Epithelial cell of proximal tubule (primary cell): ENCODE results near the gene SYT6. TPM values are rescaled to one million over a fixed set of nuclear protein-coding genes. Genes with fewer than 3 reads are reported as not detected.

ENCODE experiments used
- DNase-seq: peaks from one replicate; pipeline ENCODE4 v3.0.0-alpha.2; 2011; ENCODE audit warnings: low read depth
- H3K4me3 ChIP-seq: 2 replicates; pipeline ENCODE4 v1.5.1; 2011; ENCODE audit warnings: low read depth, mild to moderate bottlenecking, low read length
- total RNA-seq: library from RNA; depleted of rRNA; stranded (reverse); fragments of >200 nt; gene quantifications from 2 replicates; pipeline ENCODE4 v1.2.3, GENCODE V29; 2015
- TF ChIP-seq, protein P1 (sequence below): conservative IDR thresholded peaks from 2 replicates; pipeline ENCODE4 v1.5.1; 2012; ENCODE audit warnings: low read depth, mild to moderate bottlenecking, low read length

The SYT6 gene
- total RNA-seq, 1 donor from 2014 or later: not detected

DNA sequence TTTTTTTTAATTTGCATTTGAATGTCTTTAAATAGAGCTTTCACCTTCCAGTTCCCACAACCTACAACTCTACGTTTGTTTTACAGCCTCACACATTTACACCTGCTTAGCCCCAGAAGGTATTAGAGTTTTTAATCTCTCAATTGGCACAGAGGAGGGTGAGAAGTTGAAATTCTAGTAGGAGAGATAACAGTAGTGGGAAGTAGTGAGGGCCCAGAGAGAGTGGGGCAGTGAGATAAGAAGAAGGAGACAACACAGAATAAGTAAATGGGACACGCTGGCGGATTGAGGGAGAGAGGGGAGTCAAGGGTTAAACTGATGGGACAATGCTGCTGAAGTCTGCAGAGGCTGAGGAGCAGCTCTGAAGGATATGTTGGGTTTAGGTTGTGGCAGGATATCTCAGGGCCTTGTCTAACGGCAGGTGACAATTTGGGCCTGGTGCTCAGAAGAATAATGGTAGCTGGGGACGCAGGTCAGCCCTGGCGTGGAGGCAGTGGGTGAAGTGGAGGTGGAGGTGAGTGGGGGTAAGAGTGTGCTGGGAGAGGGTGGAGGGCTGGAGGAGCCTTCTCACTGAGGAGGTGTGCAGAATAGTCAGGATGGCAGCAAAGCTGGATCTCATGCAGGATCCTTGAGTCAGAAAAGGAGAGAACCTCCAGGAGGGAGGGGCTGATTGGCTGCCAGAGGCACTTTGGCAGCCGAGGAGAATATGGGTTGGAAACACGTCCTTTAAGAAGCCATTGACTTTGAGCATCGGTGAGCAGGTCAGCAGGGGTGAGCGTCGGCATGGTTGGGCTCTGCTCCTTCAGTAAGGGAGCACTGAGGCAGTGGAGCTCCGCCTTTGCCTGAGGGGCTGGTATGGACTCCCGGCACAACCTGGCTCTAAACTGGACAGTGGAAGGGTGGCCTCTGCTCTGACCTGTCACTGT lies 72.9 kb downstream of the SYT6 start:
- TF ChIP-seq, protein P1, sequence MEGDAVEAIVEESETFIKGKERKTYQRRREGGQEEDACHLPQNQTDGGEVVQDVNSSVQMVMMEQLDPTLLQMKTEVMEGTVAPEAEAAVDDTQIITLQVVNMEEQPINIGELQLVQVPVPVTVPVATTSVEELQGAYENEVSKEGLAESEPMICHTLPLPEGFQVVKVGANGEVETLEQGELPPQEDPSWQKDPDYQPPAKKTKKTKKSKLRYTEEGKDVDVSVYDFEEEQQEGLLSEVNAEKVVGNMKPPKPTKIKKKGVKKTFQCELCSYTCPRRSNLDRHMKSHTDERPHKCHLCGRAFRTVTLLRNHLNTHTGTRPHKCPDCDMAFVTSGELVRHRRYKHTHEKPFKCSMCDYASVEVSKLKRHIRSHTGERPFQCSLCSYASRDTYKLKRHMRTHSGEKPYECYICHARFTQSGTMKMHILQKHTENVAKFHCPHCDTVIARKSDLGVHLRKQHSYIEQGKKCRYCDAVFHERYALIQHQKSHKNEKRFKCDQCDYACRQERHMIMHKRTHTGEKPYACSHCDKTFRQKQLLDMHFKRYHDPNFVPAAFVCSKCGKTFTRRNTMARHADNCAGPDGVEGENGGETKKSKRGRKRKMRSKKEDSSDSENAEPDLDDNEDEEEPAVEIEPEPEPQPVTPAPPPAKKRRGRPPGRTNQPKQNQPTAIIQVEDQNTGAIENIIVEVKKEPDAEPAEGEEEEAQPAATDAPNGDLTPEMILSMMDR: no peak
- no peak overlapping the region for H3K4me3 ChIP-seq
- DNase-seq: no peak

DNA sequence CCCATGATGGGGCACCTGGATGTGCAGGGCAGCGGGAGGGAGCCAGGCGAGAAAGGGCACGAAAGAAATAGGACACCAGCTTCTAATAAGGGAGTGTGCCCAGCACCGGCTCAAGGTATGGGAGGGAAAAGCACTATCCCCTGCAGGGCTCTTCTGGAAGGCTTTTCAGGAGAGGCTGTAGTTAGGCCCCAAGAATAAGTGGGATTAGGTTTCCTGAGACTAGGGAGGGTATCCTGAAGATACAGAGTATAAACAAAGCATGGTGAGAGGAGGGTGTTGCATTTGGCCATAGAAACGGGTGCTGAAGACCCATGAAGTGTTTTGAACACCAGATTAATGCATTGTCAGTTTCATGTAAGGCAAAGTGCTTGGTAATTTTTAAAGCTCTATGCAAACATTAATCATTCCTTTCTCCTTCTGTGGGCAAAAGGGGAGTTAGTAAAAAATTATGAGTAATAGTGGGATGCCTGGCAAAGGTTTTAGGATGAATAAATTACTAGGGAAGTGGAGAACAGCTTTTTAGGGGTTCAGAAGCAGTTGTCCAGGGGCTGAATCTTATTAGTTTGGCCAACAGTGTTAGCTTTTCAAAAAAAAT lies 74.0 kb downstream of the SYT6 start:
- TF ChIP-seq, protein P1: no peak
- DNase-seq: no peak
- H3K4me3 ChIP-seq: no peak overlapping the region

DNA sequence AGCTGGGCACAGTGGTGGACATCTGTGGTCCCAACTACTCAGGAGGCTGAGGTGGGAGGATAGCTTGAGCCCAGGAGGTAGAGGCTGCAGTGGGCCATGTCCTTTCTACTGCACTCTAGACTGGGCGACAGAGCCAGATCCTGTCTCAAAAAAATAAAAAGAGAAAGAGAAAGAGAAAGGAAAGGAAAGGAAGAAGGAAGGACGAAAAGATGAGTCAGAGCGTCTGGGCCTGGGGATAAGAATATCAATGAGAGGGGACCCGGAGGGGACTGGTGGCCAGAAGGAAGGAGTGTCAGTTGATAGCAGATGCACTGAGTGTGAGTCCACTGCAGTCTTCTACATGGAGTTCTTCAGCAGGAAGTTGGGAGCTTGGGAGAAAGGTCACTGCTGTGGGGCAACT lies 75.6 kb downstream of the SYT6 start:
- DNase-seq: no peak
- H3K4me3 ChIP-seq: no peak overlapping the region
- TF ChIP-seq, protein P1: no peak

DNA sequence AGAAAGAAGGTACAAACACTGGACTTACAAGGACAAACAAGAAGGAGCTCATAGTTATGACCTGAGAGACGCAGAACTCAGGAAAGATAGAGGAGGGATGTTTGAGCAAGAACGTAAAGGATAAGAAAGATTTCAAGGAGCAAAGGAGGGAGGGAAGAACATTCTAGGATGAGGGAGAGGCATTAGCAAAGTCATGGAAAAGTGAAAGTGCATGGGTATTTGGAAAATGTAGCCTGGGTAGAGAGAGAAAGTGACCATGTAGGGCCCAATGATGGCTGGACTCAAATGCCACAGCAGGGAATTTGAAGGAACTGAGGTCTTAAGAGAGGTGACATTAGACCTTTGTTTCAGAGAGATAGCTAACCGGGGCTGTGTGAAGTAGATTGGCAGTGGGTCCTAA lies 76.5 kb downstream of the SYT6 start:
- TF ChIP-seq, protein P1: no peak
- no peak for DNase-seq
- H3K4me3 ChIP-seq: no peak overlapping the region

DNA sequence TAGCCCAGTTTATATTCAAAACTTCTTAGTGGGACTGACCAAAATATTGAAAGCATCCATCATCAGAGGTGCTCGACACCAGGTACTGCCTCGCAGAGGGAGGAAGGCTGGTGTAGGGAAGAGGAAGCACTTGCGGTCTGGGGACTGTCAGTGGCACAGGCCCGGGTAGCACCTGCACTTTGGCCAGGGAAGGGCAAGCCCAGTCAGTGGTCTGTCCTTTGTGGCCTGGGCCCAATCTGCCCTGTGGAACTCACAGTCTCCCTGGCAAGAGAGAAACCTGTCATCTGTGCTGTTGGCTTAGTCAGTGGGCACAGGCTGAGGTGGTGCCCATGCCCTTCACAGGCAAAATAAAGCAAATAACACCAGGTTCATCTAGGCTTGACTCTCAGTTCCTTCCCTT lies 77.4 kb downstream of the SYT6 start:
- no peak overlapping the region for H3K4me3 ChIP-seq
- TF ChIP-seq, protein P1: no peak
- no peak for DNase-seq

DNA sequence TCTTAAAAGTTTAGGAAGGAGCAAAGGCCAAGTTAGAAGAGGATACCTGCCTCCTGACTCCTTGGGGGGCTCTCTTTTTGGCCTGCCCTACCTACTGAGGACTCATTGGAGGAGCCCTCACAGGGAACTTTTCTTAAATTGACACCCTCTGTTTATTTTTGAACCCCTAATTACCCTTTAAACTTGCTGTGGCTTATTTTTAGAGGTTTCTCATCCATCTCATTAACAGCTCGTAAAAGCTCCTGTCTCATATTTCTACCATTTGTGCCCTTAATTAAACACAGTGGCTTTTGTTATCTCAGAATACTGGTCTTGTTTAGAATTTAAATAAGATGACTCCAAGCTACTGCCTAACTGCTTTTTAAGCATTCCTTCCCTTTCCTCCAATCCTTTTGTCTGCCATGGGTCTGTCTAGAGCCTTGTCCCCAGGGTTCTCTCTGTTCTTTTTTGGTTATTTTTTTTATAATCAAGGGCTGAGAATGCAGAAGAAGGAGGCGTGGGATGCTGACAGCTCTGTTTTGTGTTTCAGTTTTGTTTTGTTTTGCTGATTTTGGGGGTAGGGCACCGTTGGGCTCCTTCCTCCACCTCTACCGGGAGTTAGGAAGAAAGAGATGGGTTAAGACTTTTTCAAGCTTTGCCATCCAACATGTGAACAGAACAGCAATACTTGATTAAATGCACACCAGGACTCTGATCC lies 78.0 kb downstream of the SYT6 start:
- no peak overlapping the region for H3K4me3 ChIP-seq
- no peak for DNase-seq
- TF ChIP-seq, protein P1: no peak
